Measurements from ENCODE around the gene BICC1.

BICC1 gene

DNA sequence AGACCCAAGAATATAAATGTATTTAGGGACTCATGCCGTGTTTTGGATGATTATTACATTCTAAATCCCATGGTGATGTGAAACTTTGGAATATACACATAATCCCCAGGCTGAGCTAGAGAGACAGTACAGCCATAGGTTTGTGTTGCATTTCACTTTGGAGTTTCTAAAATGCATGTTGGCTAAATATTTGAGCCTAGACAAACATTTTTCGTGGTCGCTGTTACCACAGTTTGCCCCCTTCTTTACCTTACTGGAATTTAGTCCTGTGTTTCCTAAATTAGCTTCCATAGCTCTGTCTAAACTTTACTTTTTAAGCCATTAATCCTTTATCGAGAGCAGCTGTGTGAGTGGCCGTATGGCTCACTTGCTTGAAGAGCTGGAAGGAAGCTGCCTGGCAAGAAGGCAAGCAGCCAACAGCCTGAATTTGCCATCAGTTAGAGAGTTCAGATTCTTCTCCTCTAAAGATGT, 192.0 kb downstream of the BICC1 start:
- no peak for DNase-seq (ENCODE audit: low spot score in 2 of 2)
- H3K36me3 ChIP-seq (replicated peaks): peaks cover 3% of the 10 kb centered on the region; the same call in 1 of the 2 replicates
- no peaks in the 10 kb centered on the region for H3K4me1 ChIP-seq
- H3K27me3 ChIP-seq (ENCODE audit: low read depth): no peaks in the 10 kb centered on the region
- H3K9me3 ChIP-seq: no peaks in the 10 kb centered on the region
- in situ Hi-C loops (cut with MboI; ENCODE audit: low sequenced_read_pairs): no loop called here
- H3K4me3 ChIP-seq: no peak overlapping the region

DNA sequence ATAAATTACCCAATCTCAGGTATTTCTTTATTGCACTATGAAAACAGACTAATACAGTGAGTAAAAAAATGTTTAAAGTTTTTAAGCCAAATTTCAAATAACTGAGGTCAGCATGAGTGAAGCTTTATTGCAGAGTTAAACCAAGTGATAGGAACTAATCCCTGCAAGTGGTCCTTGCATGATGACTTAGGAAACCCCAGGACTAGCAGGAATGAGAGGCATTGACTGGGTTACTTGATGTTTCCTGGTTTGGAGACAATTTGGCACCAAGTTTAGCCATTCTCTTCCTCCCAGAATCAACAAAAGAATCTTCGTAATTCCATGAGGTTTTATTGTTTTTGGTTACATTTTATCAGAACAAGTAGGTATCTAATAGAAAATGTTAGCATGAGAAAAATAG, 194.2 kb downstream of the BICC1 start:
- in situ Hi-C loops (cut with MboI; ENCODE audit: low sequenced_read_pairs): no loop called here
- H3K36me3 ChIP-seq (replicated peaks): peaks cover 3% of the 10 kb centered on the region; the same call in 1 of the 2 replicates
- no peaks in the 10 kb centered on the region for H3K27me3 ChIP-seq (ENCODE audit: low read depth)
- H3K4me1 ChIP-seq: no peaks in the 10 kb centered on the region
- H3K4me3 ChIP-seq: no peak overlapping the region
- no peak for DNase-seq (ENCODE audit: low spot score in 2 of 2)
- H3K9me3 ChIP-seq: no peaks in the 10 kb centered on the region

DNA sequence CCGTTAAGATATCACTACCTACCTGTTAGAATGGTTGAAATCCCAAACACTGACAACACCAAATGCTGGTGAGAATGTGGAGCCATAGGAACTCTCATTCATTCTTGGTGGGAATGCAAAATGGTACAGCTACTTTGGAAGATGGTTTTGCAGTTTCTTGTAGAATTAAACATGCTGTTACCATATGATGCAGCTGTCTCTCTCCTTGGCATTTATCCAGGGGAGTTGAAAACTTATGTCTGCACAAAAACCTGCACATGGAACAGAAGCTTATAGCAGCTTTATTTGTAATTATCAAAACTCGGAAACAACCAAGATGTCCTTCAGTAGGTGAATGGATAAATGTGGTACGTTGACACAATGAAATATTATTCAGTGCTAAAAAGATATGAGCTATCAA, 199.5 kb downstream of the BICC1 start:
- H3K4me1 ChIP-seq: no peaks in the 10 kb centered on the region
- DNase-seq (ENCODE audit: low spot score in 2 of 2): no peak

DNA sequence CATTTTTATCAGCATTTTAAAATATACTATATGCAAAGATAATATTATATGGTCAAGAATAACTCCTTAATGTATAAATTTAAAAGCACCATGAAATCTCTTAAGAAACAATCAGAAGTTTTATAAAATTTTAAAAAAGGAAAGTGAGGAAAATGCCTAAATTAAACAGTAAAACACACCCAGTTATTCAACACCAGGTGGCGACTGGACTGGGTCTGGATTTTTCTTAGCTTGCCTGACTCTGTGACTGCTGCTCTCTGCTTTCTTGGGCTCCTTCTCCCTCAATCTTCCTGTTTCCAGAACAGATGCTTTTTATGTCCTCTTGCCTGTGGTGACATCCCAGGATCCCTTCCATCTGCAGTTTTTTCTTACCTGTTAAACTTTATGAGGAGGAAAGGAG, 200.3 kb downstream of the BICC1 start:
- in situ Hi-C loops (cut with MboI; ENCODE audit: low sequenced_read_pairs): no loop called here
- no peaks in the 10 kb centered on the region for H3K36me3 ChIP-seq (replicated peaks)
- H3K27me3 ChIP-seq (ENCODE audit: low read depth): no peaks in the 10 kb centered on the region
- no peak overlapping the region for H3K4me3 ChIP-seq
- H3K9me3 ChIP-seq: no peaks in the 10 kb centered on the region
- no peaks in the 10 kb centered on the region for H3K4me1 ChIP-seq
- DNase-seq (ENCODE audit: low spot score in 2 of 2): no peak

More for the DNA sequence above, 199.5 kb downstream of the BICC1 start:
- no peak overlapping the region for H3K4me3 ChIP-seq
- H3K27me3 ChIP-seq (ENCODE audit: low read depth): no peaks in the 10 kb centered on the region
- no peaks in the 10 kb centered on the region for H3K36me3 ChIP-seq (replicated peaks)
- no peaks in the 10 kb centered on the region for H3K9me3 ChIP-seq
- in situ Hi-C loops (cut with MboI; ENCODE audit: low sequenced_read_pairs): no loop called here

DNA sequence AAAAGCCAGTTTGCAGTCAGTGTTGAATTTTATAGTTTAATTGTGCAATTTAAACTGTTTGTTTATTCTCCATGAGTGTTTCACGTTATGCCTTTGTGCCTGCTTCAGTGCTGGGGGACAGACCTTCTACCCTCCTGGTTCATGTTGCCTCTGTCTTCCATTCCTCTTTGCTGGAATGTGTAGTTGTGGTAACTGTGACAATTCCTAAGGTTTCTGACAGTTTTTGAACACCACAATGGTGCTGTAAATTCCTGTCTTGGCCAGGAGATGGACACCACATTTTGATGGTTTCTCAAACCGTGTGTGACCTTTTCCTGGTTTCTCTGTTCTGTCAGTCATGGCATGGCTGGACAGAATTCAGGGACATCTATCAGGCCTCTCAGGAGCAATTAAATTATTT, 201.7 kb downstream of the BICC1 start:
- no peaks in the 10 kb centered on the region for H3K36me3 ChIP-seq (replicated peaks)
- in situ Hi-C loops (cut with MboI; ENCODE audit: low sequenced_read_pairs): no loop called here
- H3K4me3 ChIP-seq: no peak overlapping the region
- no peaks in the 10 kb centered on the region for H3K27me3 ChIP-seq (ENCODE audit: low read depth)
- no peak for DNase-seq (ENCODE audit: low spot score in 2 of 2)
- H3K4me1 ChIP-seq: no peaks in the 10 kb centered on the region
- no peaks in the 10 kb centered on the region for H3K9me3 ChIP-seq

GRCh38 chr10:58715061-58715460, 202.4 kb downstream of the BICC1 start:
- no peaks in the 10 kb centered on the region for H3K27me3 ChIP-seq (ENCODE audit: low read depth)
- H3K9me3 ChIP-seq: no peaks in the 10 kb centered on the region
- H3K36me3 ChIP-seq (replicated peaks): no peaks in the 10 kb centered on the region
- in situ Hi-C loops (cut with MboI; ENCODE audit: low sequenced_read_pairs): no loop called here
- no peaks in the 10 kb centered on the region for H3K4me1 ChIP-seq
- DNase-seq (ENCODE audit: low spot score in 2 of 2): no peak
- H3K4me3 ChIP-seq: no peak overlapping the region

- Histone ChIP-seq H3K4me3 (no peak overlapping the region), H3K27me3 (ENCODE audit: low read depth) (no peaks in the 10 kb centered on the region), H3K36me3 (replicated peaks) (no peaks in the 10 kb centered on the region), H3K4me1 (no peaks in the 10 kb centered on the region), H3K9me3 (no peaks in the 10 kb centered on the region)
- no peak for DNase-seq (ENCODE audit: low spot score in 2 of 2)
- in situ Hi-C loops (cut with MboI; ENCODE audit: low sequenced_read_pairs): no loop called here
Measured at GRCh38 chr10:58718596-58718995, 205.9 kb downstream of the BICC1 start.

- H3K4me3 ChIP-seq: no peak overlapping the region
- DNase-seq (ENCODE audit: low spot score in 2 of 2): no peak
- H3K4me1 ChIP-seq: no peaks in the 10 kb centered on the region
- no peaks in the 10 kb centered on the region for H3K27me3 ChIP-seq (ENCODE audit: low read depth)
- no peaks in the 10 kb centered on the region for H3K36me3 ChIP-seq (replicated peaks)
- in situ Hi-C loops (cut with MboI; ENCODE audit: low sequenced_read_pairs): no loop called here
- no peaks in the 10 kb centered on the region for H3K9me3 ChIP-seq
Measured at GRCh38 chr10:58721601-58722281, 209.1 kb downstream of the BICC1 start.

GRCh38 chr10:58723186-58723585, 210.5 kb downstream of the BICC1 start:
- H3K4me1 ChIP-seq: no peaks in the 10 kb centered on the region
- H3K36me3 ChIP-seq (replicated peaks): no peaks in the 10 kb centered on the region
- in situ Hi-C loops (cut with MboI; ENCODE audit: low sequenced_read_pairs): no loop called here
- no peaks in the 10 kb centered on the region for H3K27me3 ChIP-seq (ENCODE audit: low read depth)
- H3K9me3 ChIP-seq: no peaks in the 10 kb centered on the region
- H3K4me3 ChIP-seq: no peak overlapping the region
- no peak for DNase-seq (ENCODE audit: low spot score in 2 of 2)

DNA sequence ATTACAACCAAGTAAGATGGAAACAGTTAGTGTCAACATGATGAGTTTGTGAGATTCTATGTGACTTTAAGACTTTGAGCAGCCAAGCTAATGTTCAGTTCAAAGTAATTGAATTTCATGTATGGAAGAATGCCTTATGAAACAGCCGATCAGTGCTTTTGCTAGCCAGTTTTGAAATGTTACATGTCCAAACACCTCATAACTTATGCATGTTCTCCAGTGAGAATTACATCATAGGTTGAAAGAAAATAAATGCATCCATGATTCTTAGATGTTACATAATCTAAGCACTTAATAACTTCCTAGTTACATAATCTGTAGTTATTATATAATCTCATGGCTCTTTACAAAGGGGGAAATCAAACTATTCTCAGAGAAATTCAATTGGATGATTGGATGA, 211.3 kb downstream of the BICC1 start:
- Histone ChIP-seq H3K4me3 (no peak overlapping the region), H3K36me3 (replicated peaks) (no peaks in the 10 kb centered on the region), H3K9me3 (no peaks in the 10 kb centered on the region), H3K4me1 (no peaks in the 10 kb centered on the region), H3K27me3 (ENCODE audit: low read depth) (no peaks in the 10 kb centered on the region)
- DNase-seq (ENCODE audit: low spot score in 2 of 2): no peak
- in situ Hi-C loops (cut with MboI; ENCODE audit: low sequenced_read_pairs): no loop called here

DNA sequence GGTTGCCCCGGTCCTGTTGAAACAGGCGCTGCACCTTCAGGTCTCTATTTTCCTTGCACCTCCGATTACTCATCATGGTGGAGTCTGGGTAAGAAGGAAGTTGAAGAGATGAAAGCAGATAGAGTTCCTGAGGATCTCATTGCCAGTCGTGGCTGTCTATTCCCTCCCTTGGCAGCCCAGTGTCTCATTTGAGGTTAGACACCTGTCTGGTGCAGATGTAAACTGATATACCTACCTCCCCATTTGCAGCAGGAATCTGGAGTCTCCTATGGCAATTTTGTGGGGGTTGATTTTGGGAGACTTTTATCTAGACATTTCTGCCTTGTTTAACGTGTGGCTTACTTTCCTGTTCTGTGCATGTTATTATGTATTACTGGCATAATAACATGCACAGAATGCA, 212.1 kb downstream of the BICC1 start:
- no peak for DNase-seq (ENCODE audit: low spot score in 2 of 2)
- in situ Hi-C loops (cut with MboI; ENCODE audit: low sequenced_read_pairs): no loop called here
- H3K9me3 ChIP-seq: no peaks in the 10 kb centered on the region
- no peaks in the 10 kb centered on the region for H3K4me1 ChIP-seq
- H3K27me3 ChIP-seq (ENCODE audit: low read depth): no peaks in the 10 kb centered on the region
- H3K36me3 ChIP-seq (replicated peaks): no peaks in the 10 kb centered on the region
- H3K4me3 ChIP-seq: no peak overlapping the region

DNA sequence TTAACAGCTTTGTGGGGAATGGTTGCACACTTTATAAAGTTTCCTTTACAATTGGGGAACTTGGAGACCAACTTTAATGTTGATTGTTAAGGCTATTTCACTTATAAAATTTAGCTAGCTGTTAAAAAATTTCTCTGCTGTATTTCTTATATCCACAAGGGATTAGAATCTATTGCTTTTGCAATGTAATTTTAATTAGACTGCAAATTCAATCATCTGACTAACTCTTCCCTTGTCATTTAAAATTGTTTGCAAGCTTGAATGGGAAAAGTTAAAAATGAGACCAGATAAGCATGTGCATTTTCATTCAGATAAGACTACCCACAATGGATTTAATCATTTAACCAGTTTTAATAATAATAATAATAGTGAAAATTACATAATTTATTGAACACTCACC, 213.2 kb downstream of the BICC1 start:
- no peak overlapping the region for H3K4me3 ChIP-seq
- no peaks in the 10 kb centered on the region; the same call in 1 of the 2 replicates for H3K9me3 ChIP-seq
- H3K36me3 ChIP-seq (replicated peaks): no peaks in the 10 kb centered on the region
- H3K27me3 ChIP-seq (ENCODE audit: low read depth): no peaks in the 10 kb centered on the region
- H3K4me1 ChIP-seq: no peaks in the 10 kb centered on the region
- in situ Hi-C loops (cut with MboI; ENCODE audit: low sequenced_read_pairs): no loop called here
- no peak for DNase-seq (ENCODE audit: low spot score in 2 of 2)

GRCh38 chr10:58727633-58728032, 215.0 kb downstream of the BICC1 start:
- no peaks in the 10 kb centered on the region for H3K36me3 ChIP-seq (replicated peaks)
- DNase-seq (ENCODE audit: low spot score in 2 of 2): no peak
- no peak overlapping the region for H3K4me3 ChIP-seq
- no peaks in the 10 kb centered on the region for H3K4me1 ChIP-seq
- H3K9me3 ChIP-seq: peaks cover 2% of the 10 kb centered on the region; the same call in 1 of the 2 replicates
- no peaks in the 10 kb centered on the region for H3K27me3 ChIP-seq (ENCODE audit: low read depth)
- in situ Hi-C loops (cut with MboI; ENCODE audit: low sequenced_read_pairs): no loop called here

DNA sequence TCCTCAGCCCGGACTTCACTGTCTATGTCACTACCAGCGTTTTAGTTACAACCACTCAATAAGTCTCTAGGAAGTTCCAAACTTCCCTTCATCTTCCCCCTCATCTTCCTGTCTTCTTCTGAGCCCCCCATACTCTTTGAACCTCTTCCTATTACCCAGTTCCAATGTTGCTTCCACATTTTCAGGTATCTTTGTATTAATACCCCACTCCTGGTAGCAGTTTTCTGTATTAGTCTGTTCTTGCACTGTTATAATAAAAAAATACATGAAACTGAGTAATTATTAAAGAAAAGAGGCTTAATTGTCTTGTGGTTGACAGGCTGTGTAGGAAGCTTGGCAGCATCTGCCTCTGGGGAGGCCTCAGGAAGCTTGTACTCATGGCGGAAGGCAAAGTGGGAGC, 218.6 kb downstream of the BICC1 start:
- H3K36me3 ChIP-seq (replicated peaks): no peaks in the 10 kb centered on the region
- no peak overlapping the region for H3K4me3 ChIP-seq
- in situ Hi-C loops (cut with MboI; ENCODE audit: low sequenced_read_pairs): no loop called here
- H3K4me1 ChIP-seq: no peaks in the 10 kb centered on the region
- no peaks in the 10 kb centered on the region for H3K27me3 ChIP-seq (ENCODE audit: low read depth)
- DNase-seq (ENCODE audit: low spot score in 2 of 2): no peak
- H3K9me3 ChIP-seq: peaks cover 2% of the 10 kb centered on the region; the same call in 1 of the 2 replicates

- H3K4me3 ChIP-seq: no peak overlapping the region
- H3K36me3 ChIP-seq (replicated peaks): no peaks in the 10 kb centered on the region
- no peaks in the 10 kb centered on the region for H3K27me3 ChIP-seq (ENCODE audit: low read depth)
- no peaks in the 10 kb centered on the region for H3K4me1 ChIP-seq
- in situ Hi-C loops (cut with MboI; ENCODE audit: low sequenced_read_pairs): no loop called here
- DNase-seq (ENCODE audit: low spot score in 2 of 2): no peak
- peaks cover 2% of the 10 kb centered on the region; the same call in 1 of the 2 replicates for H3K9me3 ChIP-seq
Measured at GRCh38 chr10:58733436-58733835, 220.8 kb downstream of the BICC1 start.

All from HAP-1 (cell line).